Keratinocyte (primary cell): Measurements from ENCODE around the gene CD55. TPM values are rescaled to one million over a fixed set of nuclear protein-coding genes. Genes with fewer than 3 reads are reported as not detected.

Source experiments
- DNase-seq: peaks from one replicate; pipeline ENCODE4 v3.0.0-alpha.2; 2011; ENCODE audit warnings: low read depth, missing footprints, low spot score
- FAIRE-seq: peaks from 2 replicates; lab custom pipeline; 2011; peaks lifted over from hg19 to GRCh38; lab: Jason Lieb, UNC
- H2AFZ ChIP-seq: 2 replicates; pipeline ENCODE4 v1.6.0; 2012; ENCODE audit warnings: low read length, control low read depth, inconsistent platforms; ENCODE audit not compliant: control insufficient read depth
- H3K27ac ChIP-seq: 2 replicates; pipeline ENCODE4 v1.5.1; 2011; ENCODE audit warnings: low read length; ENCODE audit not compliant: control insufficient read depth, insufficient read depth
- H3K27me3 ChIP-seq: 3 replicates; pipeline ENCODE4 v1.6.0; 2011; ENCODE audit warnings: low read length; ENCODE audit not compliant: control insufficient read depth, insufficient read depth; ENCODE audit errors: extremely low read depth
- H3K36me3 ChIP-seq, 2 experiments: 2 replicates in 1 of 2; 3 replicates in 1 of 2; pipeline ENCODE4 v1.5.1; 2011; ENCODE audit warnings: low read length in 2 of 2, mild to moderate bottlenecking in 1 of 2; ENCODE audit not compliant: control insufficient read depth in 2 of 2, insufficient read depth in 2 of 2; ENCODE audit errors: extremely low read depth in 1 of 2
- H3K4me1 ChIP-seq: 3 replicates; pipeline ENCODE4 v1.5.1; 2011; ENCODE audit warnings: low read length; ENCODE audit not compliant: control insufficient read depth, insufficient read depth; ENCODE audit errors: extremely low read depth
- H3K4me2 ChIP-seq: 3 replicates; pipeline ENCODE4 v1.6.0; 2011; ENCODE audit warnings: low read depth, low read length; ENCODE audit not compliant: control insufficient read depth, insufficient read depth; ENCODE audit errors: extremely low read depth
- H3K4me3 ChIP-seq, 3 experiments: fragments of 200-600 bp in 1 of 3; sonication (generic) in 1 of 3; 2 replicates in 2 of 3; 3 replicates in 1 of 3; pipeline ENCODE4 v1.5.1; 2011 to 2016; ENCODE audit warnings: low read length in 3 of 3, mild to moderate bottlenecking in 3 of 3, control low read depth in 2 of 3, inconsistent platforms in 1 of 3, low read depth in 1 of 3, mixed read lengths in 1 of 3, mixed run types in 1 of 3, moderate library complexity in 1 of 3; ENCODE audit not compliant: control insufficient read depth in 2 of 3, insufficient read depth in 2 of 3; ENCODE audit errors: extremely low read depth in 1 of 3
- H3K79me2 ChIP-seq: 2 replicates; pipeline ENCODE4 v1.6.0; 2012; ENCODE audit warnings: low read length; ENCODE audit not compliant: control insufficient read depth, insufficient read depth
- H3K9ac ChIP-seq: 3 replicates; pipeline ENCODE4 v1.6.0; 2011; ENCODE audit warnings: low read length; ENCODE audit not compliant: control insufficient read depth, insufficient read depth; ENCODE audit errors: extremely low read depth
- H3K9me1 ChIP-seq: 3 replicates; pipeline ENCODE4 v1.6.0; 2011; ENCODE audit warnings: low read length; ENCODE audit not compliant: control insufficient read depth, insufficient read depth; ENCODE audit errors: extremely low read depth
- H3K9me3 ChIP-seq: 2 replicates; pipeline ENCODE4 v1.5.1; 2012; ENCODE audit warnings: low read depth, low read length; ENCODE audit not compliant: control insufficient read depth
- H4K20me1 ChIP-seq: 3 replicates; pipeline ENCODE4 v1.6.0; 2011; ENCODE audit warnings: low read length; ENCODE audit not compliant: control insufficient read depth, insufficient read depth; ENCODE audit errors: extremely low read depth
- CTCF ChIP-seq, 3 experiments: IDR thresholded peaks in 1 of 3; conservative IDR thresholded peaks in 1 of 3; optimal IDR thresholded peaks in 1 of 3; 2 replicates in 2 of 3; 3 replicates in 1 of 3; pipeline versions ENCODE3 to v1.5.1; 2011; ENCODE audit warnings: low read length in 3 of 3, mild to moderate bottlenecking in 3 of 3, moderate library complexity in 2 of 3, control low read depth in 1 of 3, inconsistent platforms in 1 of 3; ENCODE audit not compliant: insufficient read depth in 2 of 3; ENCODE audit errors: extremely low read depth in 1 of 3
- EZH2 ChIP-seq: IDR thresholded peaks from one replicate; pipeline ENCODE4 v1.6.1; 2012; ENCODE audit warnings: inconsistent platforms, mild to moderate bottlenecking, low read length, moderate library complexity
- dilution Hi-C: fragments of 300-500 bp; cut with MboI; formaldehyde crosslinking; loops from one replicate; pipeline ENCODE4 v1.7.0; 2020; ENCODE audit warnings: low sequenced_read_pairs; ENCODE audit not compliant: extremely low pct_ligation_motif_present
- polyA plus RNA-seq, 5 experiments: library from polyadenylated mRNA; depleted of rRNA in 3 of 5; stranded (reverse) in 3 of 5; stranded (forward) in 1 of 5; unstranded in 1 of 5; fragments of >200 nt; gene quantifications; 1 replicate in 1 of 5; 2 replicates in 3 of 5; 3 replicates in 1 of 5; pipeline versions ENCODE4 v1.2.1 to v1.2.3, GENCODE V29; 2011 to 2012; ENCODE audit warnings: missing spikeins in 2 of 5, low read depth in 1 of 5, low replicate concordance in 1 of 5

CD55 gene
- polyA plus RNA-seq, 1 donor (not counting 4 experiments of a cell fraction or from before 2014, with no cell fraction given), result 37.3 TPM

- Histone ChIP-seq H3K9ac (no peak overlapping the region), H3K4me1 (peaks cover 13% of the 10 kb centered on the region), H3K27ac (no peak overlapping the region), H3K4me3 (no peak overlapping the region), H3K9me1 (no peaks in the 10 kb centered on the region), H2AFZ (no peak overlapping the region), H4K20me1 (no peaks in the 10 kb centered on the region), H3K4me2 (no peak overlapping the region), H3K36me3 (no peaks in the 10 kb centered on the region), H3K79me2 (no peaks in the 10 kb centered on the region), H3K27me3 (peaks cover 4% of the 10 kb centered on the region), H3K9me3 (no peaks in the 10 kb centered on the region)
- FAIRE-seq, result no peak
- dilution Hi-C loops, result no loop called here
- TF ChIP-seq EZH2, result no peak
- TF ChIP-seq CTCF (optimal IDR thresholded peaks at IDR 0.05 in 1 of 3, IDR thresholded peaks at IDR 0.05 in 1 of 3, conservative IDR thresholded peaks at IDR 0.05 in 1 of 3; ENCODE audit: extremely low read depth in 1 of 3, insufficient read depth in 2 of 3, low read length in 3 of 3), result no peak
- DNase-seq, result no peak
These were observed 39.4 kb upstream of the CD55 start for GRCh38 chr1:207282058-207282457.

GRCh38 chr1:207282496-207283380 lies 38.7 kb upstream of the CD55 start:
- H3K9ac ChIP-seq, result no peak overlapping the region
- H3K4me3 ChIP-seq, result no peak overlapping the region
- dilution Hi-C loops, result no loop called here
- peaks cover 4% of the 10 kb centered on the region for H3K27me3 ChIP-seq
- no peaks in the 10 kb centered on the region for H4K20me1 ChIP-seq
- no peak for FAIRE-seq
- peaks cover 13% of the 10 kb centered on the region for H3K4me1 ChIP-seq
- H3K36me3 ChIP-seq, result no peaks in the 10 kb centered on the region
- no peak for DNase-seq
- H2AFZ ChIP-seq, result no peak overlapping the region
- H3K27ac ChIP-seq, result no peak overlapping the region
- TF ChIP-seq CTCF (optimal IDR thresholded peaks at IDR 0.05 in 1 of 3, IDR thresholded peaks at IDR 0.05 in 1 of 3, conservative IDR thresholded peaks at IDR 0.05 in 1 of 3; ENCODE audit: extremely low read depth in 1 of 3, insufficient read depth in 2 of 3, low read length in 3 of 3) (no peak), EZH2 (no peak)
- no peaks in the 10 kb centered on the region for H3K9me3 ChIP-seq
- no peaks in the 10 kb centered on the region for H3K79me2 ChIP-seq
- H3K9me1 ChIP-seq, result no peaks in the 10 kb centered on the region
- H3K4me2 ChIP-seq, result no peak overlapping the region
